ENCODE measurements around the gene SLC29A3.

DNA sequence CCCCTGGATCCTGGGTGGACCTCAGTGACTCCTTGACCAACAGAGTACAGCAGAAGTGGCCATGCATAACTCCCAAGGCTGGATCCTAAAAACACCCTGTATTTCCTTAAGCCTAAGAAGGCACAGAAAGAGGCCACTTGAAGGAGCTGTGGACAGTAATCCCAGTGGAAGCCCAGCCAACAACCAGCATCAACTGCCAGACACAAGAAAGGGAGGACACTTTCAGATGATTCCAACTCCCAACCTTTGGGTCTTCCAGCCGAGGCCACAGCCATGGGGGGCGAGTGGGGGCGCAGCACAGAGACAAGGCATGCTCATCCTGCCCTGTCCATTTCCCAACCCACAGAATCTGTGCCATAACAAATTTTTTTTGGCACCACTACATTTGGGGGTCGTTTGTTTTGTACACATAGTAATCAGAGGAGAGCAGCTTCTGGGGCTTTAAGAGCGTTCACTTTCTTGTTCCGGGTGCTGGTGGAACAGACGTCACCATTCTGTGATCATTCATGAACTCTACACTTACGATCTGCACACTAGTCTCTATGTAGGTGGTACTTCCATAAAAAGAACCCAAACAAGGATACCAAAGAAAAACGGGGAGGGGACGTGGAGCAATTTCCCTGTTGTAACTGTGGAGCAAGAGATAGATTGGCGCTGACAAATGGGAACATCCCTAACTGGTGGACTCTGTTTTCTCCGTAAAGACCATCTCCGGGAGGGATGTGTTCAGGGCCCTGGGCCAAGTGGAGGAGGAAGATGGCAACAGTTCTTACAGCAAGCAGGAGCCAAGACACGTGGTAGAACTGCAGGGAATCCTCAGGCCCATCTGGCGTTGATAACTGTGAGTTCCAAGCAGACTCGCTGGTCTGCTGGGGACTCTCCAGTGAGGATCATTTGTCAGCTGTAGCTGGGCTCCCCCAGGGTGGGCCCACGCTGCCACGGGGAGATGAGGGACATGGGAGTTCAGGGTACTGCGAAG is 6.0 kb upstream of the SLC29A3 start:
- TF ChIP-seq, protein P1, sequence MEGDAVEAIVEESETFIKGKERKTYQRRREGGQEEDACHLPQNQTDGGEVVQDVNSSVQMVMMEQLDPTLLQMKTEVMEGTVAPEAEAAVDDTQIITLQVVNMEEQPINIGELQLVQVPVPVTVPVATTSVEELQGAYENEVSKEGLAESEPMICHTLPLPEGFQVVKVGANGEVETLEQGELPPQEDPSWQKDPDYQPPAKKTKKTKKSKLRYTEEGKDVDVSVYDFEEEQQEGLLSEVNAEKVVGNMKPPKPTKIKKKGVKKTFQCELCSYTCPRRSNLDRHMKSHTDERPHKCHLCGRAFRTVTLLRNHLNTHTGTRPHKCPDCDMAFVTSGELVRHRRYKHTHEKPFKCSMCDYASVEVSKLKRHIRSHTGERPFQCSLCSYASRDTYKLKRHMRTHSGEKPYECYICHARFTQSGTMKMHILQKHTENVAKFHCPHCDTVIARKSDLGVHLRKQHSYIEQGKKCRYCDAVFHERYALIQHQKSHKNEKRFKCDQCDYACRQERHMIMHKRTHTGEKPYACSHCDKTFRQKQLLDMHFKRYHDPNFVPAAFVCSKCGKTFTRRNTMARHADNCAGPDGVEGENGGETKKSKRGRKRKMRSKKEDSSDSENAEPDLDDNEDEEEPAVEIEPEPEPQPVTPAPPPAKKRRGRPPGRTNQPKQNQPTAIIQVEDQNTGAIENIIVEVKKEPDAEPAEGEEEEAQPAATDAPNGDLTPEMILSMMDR (IDR thresholded peaks at IDR 0.05), result no peak
- no peak for TF ChIP-seq EZH2 (IDR thresholded peaks at IDR 0.05)

Measured in neural progenitor cell (in vitro differentiated cells).